Ovary (tissue), 9 donors: ENCODE measurements around the gene KCTD16. TPM values are rescaled to one million over a fixed set of nuclear protein-coding genes. Genes with fewer than 3 reads are reported as not detected.
A peak's percentile ranks its signal among the peaks of the same experiment; 100 is the strongest.

Experiments used
- DNase-seq, 5 donors: peaks; one replicate each; pipeline ENCODE4 v3.0.0-alpha.2; 2019 to 2020
- H3K27ac ChIP-seq, 2 donors: fragments of 200-600 bp; one replicate each; pipeline versions ENCODE4 v1.5.1 to v1.8.0; 2019 to 2022
- H3K27me3 ChIP-seq: fragments of 200-600 bp; one replicate; pipeline ENCODE4 v1.8.0; 2022
- H3K36me3 ChIP-seq: fragments of 200-600 bp; sonication (generic); one replicate; pipeline ENCODE4 v1.5.1; 2019
- H3K4me1 ChIP-seq: one replicate; pipeline ENCODE4 v1.8.1; 2013; ENCODE audit warnings: mild to moderate bottlenecking, moderate library complexity; ENCODE audit not compliant: insufficient read depth
- H3K4me3 ChIP-seq: fragments of 200-600 bp; sonication (generic); one replicate; pipeline ENCODE4 v1.5.1; 2017
- H3K9me3 ChIP-seq, 2 donors: fragments of 200-600 bp in 1 of 2; sonication (generic) in 1 of 2; one replicate each; pipeline versions ENCODE4 v1.5.1 to v1.8.1; 2013 to 2019; ENCODE audit warnings: mild to moderate bottlenecking in 1 of 2, moderate library complexity in 1 of 2
- CTCF ChIP-seq, 3 donors: fragments of 450-650 bp in 2 of 3; fragments of 200-600 bp in 1 of 3; IDR thresholded peaks; one replicate each; pipeline versions ENCODE4 v1.5.1 to v1.8.0; 2016 to 2022; ENCODE audit warnings: antibody characterized with exemption in 3 of 3, mild to moderate bottlenecking in 1 of 3
- EP300 ChIP-seq: sonication (generic); formaldehyde crosslinking; IDR thresholded peaks from one replicate; pipeline ENCODE4 v1.6.1; 2017; ENCODE audit warnings: antibody characterized with exemption
- POLR2A ChIP-seq: fragments of 450-650 bp; IDR thresholded peaks from one replicate; pipeline ENCODE4 v1.6.1; 2017; ENCODE audit warnings: antibody characterized with exemption, mild to moderate bottlenecking, moderate library complexity
- WGBS, 3 donors: extraction: QIAGEN DNeasy Blood & Tissue Kit in 1 of 3; methylation state at CpG; one replicate each; pipeline versions ENCODE4 v1.1.5 to v1.1.7; 2013 to 2017; 5-methylcytosine and 5-hydroxymethylcytosine counted together
- intact Hi-C, 4 donors: fragments of 100-400 bp; cut with DNase I; formaldehyde crosslinking; loops; one replicate each; pipeline versions ENCODE4 v1.11.0 to v1.15.1; 2022 to 2023
- polyA plus RNA-seq, 2 donors: library from polyadenylated mRNA; stranded (reverse); fragments of 200-250 nt in 1 of 2; fragments of 350-450 nt in 1 of 2; fragmentation: Illumina TruSeq in 1 of 2; extraction: RNeasy Lipid Tissue Mini Kit (QIAGEN cat#74804) in 1 of 2; gene quantifications; one replicate each; pipeline ENCODE4 v1.2.3, GENCODE V29; 2013 to 2014
- total RNA-seq, 7 donors: library from RNA; depleted of rRNA in 2 of 7; stranded (reverse); fragments of >200 nt in 2 of 7; fragmentation: NEBNext Ultra II Directional in 3 of 7; extraction: Animal tissue kit (Norgen Biotek cat#: 25700) in 3 of 7; gene quantifications; one replicate each; pipeline versions ENCODE4 v1.1.0 to v1.2.4, GENCODE V29; 2016 to 2023
- donor health status: DM: no; HTN: no; CAD: no; lungs with moderate emphysema.
- donor health status: DM: no; HTN: no; CAD: no.
- donor health status: Bipolar disorder and iron deficiency.
- donor health status: DM: yes; HTN: yes; CAD: no.
- donor health status: DM: no; HTN: no; CAD: no.
- donor health status: DM: yes; HTN: yes; CAD: no.

KCTD16 gene
- total and polyA plus RNA-seq, 9 donors: under 0.01 to 0.46 (median 0.13) TPM; not detected in 1

DNA sequence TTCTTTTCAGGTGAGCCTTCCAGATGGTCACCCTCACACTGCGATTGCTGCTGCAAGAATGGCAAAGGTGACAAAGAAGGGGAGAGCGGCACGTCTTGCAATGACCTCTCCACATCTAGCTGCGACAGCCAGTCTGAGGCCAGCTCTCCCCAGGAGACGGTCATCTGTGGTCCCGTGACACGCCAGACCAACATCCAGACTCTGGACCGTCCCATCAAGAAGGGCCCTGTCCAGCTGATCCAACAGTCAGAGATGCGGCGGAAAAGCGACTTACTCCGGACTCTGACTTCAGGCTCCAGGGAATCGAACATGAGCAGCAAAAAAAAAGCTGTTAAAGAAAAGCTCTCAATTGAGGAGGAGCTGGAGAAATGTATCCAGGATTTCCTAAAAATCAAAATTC is 303.0 kb downstream of the KCTD16 start:
- H3K9me3 ChIP-seq: no peaks in the 10 kb centered on the region
- intact Hi-C loops: no loop called here
- DNase-seq: peak in 1 of 5 donors; percentile 8
- WGBS, 3 donors: 89 to 94% (median 90%) methylated on average over 13 of the region's 13 CpGs
- no peak overlapping the region for H3K4me3 ChIP-seq
- H3K4me1 ChIP-seq: no peaks in the 10 kb centered on the region
- H3K36me3 ChIP-seq: no peaks in the 10 kb centered on the region
- TF ChIP-seq EP300: no peak
- no peak for TF ChIP-seq POLR2A
- TF ChIP-seq CTCF (IDR thresholded peaks at IDR 0.05): no peak
- no peak overlapping the region for H3K27ac ChIP-seq
- no peaks in the 10 kb centered on the region for H3K27me3 ChIP-seq

DNA sequence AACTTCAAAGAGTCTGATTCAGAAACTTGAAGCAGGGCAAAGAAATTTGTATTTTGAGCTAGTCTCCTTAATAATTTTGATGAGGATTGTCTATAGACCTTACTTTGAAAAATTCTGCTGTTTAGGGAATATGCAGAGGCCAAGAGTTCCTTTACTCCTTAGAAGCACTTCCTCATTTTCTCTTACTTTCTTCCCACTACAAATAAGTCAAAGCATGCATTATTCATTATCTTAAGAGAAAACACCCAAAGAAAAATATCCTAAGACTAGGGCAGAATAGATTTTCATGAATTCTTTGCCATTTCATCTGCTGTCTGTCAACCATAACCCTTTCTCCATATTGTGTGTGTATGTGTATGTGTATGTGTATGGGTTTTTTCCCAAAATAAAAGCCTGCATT is 307.9 kb downstream of the KCTD16 start:
- TF ChIP-seq EP300: no peak
- TF ChIP-seq POLR2A: no peak
- TF ChIP-seq CTCF (IDR thresholded peaks at IDR 0.05): no peak
- no peak for DNase-seq
- H3K27ac ChIP-seq: no peak overlapping the region
- no peaks in the 10 kb centered on the region for H3K27me3 ChIP-seq
- H3K4me3 ChIP-seq: no peak overlapping the region
- no peaks in the 10 kb centered on the region for H3K4me1 ChIP-seq
- H3K36me3 ChIP-seq: no peaks in the 10 kb centered on the region
- no peaks in the 10 kb centered on the region for H3K9me3 ChIP-seq
- intact Hi-C loops: no loop called here

GRCh38 chr5:144481861-144482260 is 311.2 kb downstream of the KCTD16 start:
- no peaks in the 10 kb centered on the region for H3K36me3 ChIP-seq
- no peaks in the 10 kb centered on the region for H3K27me3 ChIP-seq
- no peak for TF ChIP-seq CTCF (IDR thresholded peaks at IDR 0.05)
- intact Hi-C loops: no loop called here
- no peak overlapping the region for H3K4me3 ChIP-seq
- H3K27ac ChIP-seq: no peak overlapping the region
- no peaks in the 10 kb centered on the region for H3K9me3 ChIP-seq
- DNase-seq: no peak
- H3K4me1 ChIP-seq: no peaks in the 10 kb centered on the region

DNA sequence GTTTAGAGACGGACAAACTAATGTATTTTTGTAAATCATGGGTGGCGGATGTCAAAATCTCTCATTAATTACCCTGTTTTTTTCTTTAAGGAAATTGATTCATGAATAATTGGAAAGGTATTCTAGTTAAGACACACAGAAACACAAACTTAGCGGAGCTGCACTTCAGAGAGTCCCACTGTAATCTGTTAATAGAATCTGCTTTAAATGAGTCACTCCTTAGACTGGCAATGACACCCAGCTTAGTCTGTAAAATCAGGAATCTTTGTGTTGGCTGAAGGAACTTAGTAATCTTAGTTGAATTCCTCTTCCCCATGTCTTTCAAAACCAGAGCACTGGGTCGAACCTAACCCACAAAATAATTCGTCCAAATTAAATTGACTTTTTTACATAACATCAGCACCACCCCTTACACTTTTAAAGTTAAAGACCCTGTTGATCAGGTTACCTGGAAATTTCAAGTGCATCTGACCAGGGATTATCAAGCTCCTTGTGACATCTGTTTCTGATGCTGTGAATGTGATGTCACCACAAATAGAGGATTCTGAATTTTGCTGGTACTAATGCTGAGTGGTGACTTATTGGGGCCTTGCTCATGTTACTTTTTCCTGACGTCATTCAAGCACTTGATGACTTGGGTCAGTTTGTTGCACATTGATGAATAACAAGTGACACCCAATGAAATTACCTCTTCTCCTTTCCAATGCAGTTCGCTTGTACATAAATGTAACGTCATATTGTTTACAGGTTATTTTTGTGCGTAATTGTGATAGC is 313.6 kb downstream of the KCTD16 start:
- 65 to 77% (median 75%) methylated on average over 9 of the region's 9 CpGs for WGBS, 3 donors
- no peaks in the 10 kb centered on the region for H3K36me3 ChIP-seq

More for the DNA sequence above, 313.6 kb downstream of the KCTD16 start:
- Histone ChIP-seq H3K4me3 (no peak overlapping the region), H3K27me3 (no peaks in the 10 kb centered on the region), H3K27ac (no peak overlapping the region), H3K9me3 (no peaks in the 10 kb centered on the region), H3K4me1 (no peaks in the 10 kb centered on the region)
- no peak for TF ChIP-seq POLR2A
- TF ChIP-seq CTCF (IDR thresholded peaks at IDR 0.05): no peak
- TF ChIP-seq EP300: no peak
- intact Hi-C loops: no loop called here
- DNase-seq: no peak
